Keratinocyte (primary cell): ENCODE data around the gene NOL12. TPM values are rescaled to one million over a fixed set of nuclear protein-coding genes. Genes with fewer than 3 reads are reported as not detected.
A peak's percentile ranks its signal among the peaks of the same experiment; 100 is the strongest.

ENCODE experiments used
- DNase-seq: peaks from one replicate; pipeline ENCODE4 v3.0.0-alpha.2; 2011; ENCODE audit warnings: low read depth, missing footprints, low spot score
- FAIRE-seq: peaks from 2 replicates; lab custom pipeline; 2011; peaks lifted over from hg19 to GRCh38; lab: Jason Lieb, UNC
- H2AFZ ChIP-seq: 2 replicates; pipeline ENCODE4 v1.6.0; 2012; ENCODE audit warnings: low read length, control low read depth, inconsistent platforms; ENCODE audit not compliant: control insufficient read depth
- H3K27ac ChIP-seq: 2 replicates; pipeline ENCODE4 v1.5.1; 2011; ENCODE audit warnings: low read length; ENCODE audit not compliant: control insufficient read depth, insufficient read depth
- H3K27me3 ChIP-seq: 3 replicates; pipeline ENCODE4 v1.6.0; 2011; ENCODE audit warnings: low read length; ENCODE audit not compliant: control insufficient read depth, insufficient read depth; ENCODE audit errors: extremely low read depth
- H3K36me3 ChIP-seq, 2 experiments: 2 replicates in 1 of 2; 3 replicates in 1 of 2; pipeline ENCODE4 v1.5.1; 2011; ENCODE audit warnings: low read length in 2 of 2, mild to moderate bottlenecking in 1 of 2; ENCODE audit not compliant: control insufficient read depth in 2 of 2, insufficient read depth in 2 of 2; ENCODE audit errors: extremely low read depth in 1 of 2
- H3K4me1 ChIP-seq: 3 replicates; pipeline ENCODE4 v1.5.1; 2011; ENCODE audit warnings: low read length; ENCODE audit not compliant: control insufficient read depth, insufficient read depth; ENCODE audit errors: extremely low read depth
- H3K4me2 ChIP-seq: 3 replicates; pipeline ENCODE4 v1.6.0; 2011; ENCODE audit warnings: low read depth, low read length; ENCODE audit not compliant: control insufficient read depth, insufficient read depth; ENCODE audit errors: extremely low read depth
- H3K4me3 ChIP-seq, 3 experiments: fragments of 200-600 bp in 1 of 3; sonication (generic) in 1 of 3; 2 replicates in 2 of 3; 3 replicates in 1 of 3; pipeline ENCODE4 v1.5.1; 2011 to 2016; ENCODE audit warnings: low read length in 3 of 3, mild to moderate bottlenecking in 3 of 3, control low read depth in 2 of 3, inconsistent platforms in 1 of 3, low read depth in 1 of 3, mixed read lengths in 1 of 3, mixed run types in 1 of 3, moderate library complexity in 1 of 3; ENCODE audit not compliant: control insufficient read depth in 2 of 3, insufficient read depth in 2 of 3; ENCODE audit errors: extremely low read depth in 1 of 3
- H3K79me2 ChIP-seq: 2 replicates; pipeline ENCODE4 v1.6.0; 2012; ENCODE audit warnings: low read length; ENCODE audit not compliant: control insufficient read depth, insufficient read depth
- H3K9ac ChIP-seq: 3 replicates; pipeline ENCODE4 v1.6.0; 2011; ENCODE audit warnings: low read length; ENCODE audit not compliant: control insufficient read depth, insufficient read depth; ENCODE audit errors: extremely low read depth
- H3K9me1 ChIP-seq: 3 replicates; pipeline ENCODE4 v1.6.0; 2011; ENCODE audit warnings: low read length; ENCODE audit not compliant: control insufficient read depth, insufficient read depth; ENCODE audit errors: extremely low read depth
- H3K9me3 ChIP-seq: 2 replicates; pipeline ENCODE4 v1.5.1; 2012; ENCODE audit warnings: low read depth, low read length; ENCODE audit not compliant: control insufficient read depth
- H4K20me1 ChIP-seq: 3 replicates; pipeline ENCODE4 v1.6.0; 2011; ENCODE audit warnings: low read length; ENCODE audit not compliant: control insufficient read depth, insufficient read depth; ENCODE audit errors: extremely low read depth
- CTCF ChIP-seq, 3 experiments: IDR thresholded peaks in 1 of 3; conservative IDR thresholded peaks in 1 of 3; optimal IDR thresholded peaks in 1 of 3; 2 replicates in 2 of 3; 3 replicates in 1 of 3; pipeline versions ENCODE3 to v1.5.1; 2011; ENCODE audit warnings: low read length in 3 of 3, mild to moderate bottlenecking in 3 of 3, moderate library complexity in 2 of 3, control low read depth in 1 of 3, inconsistent platforms in 1 of 3; ENCODE audit not compliant: insufficient read depth in 2 of 3; ENCODE audit errors: extremely low read depth in 1 of 3
- EZH2 ChIP-seq: IDR thresholded peaks from one replicate; pipeline ENCODE4 v1.6.1; 2012; ENCODE audit warnings: inconsistent platforms, mild to moderate bottlenecking, low read length, moderate library complexity
- dilution Hi-C: fragments of 300-500 bp; cut with MboI; formaldehyde crosslinking; loops from one replicate; pipeline ENCODE4 v1.7.0; 2020; ENCODE audit warnings: low sequenced_read_pairs; ENCODE audit not compliant: extremely low pct_ligation_motif_present
- polyA plus RNA-seq, 5 experiments: library from polyadenylated mRNA; depleted of rRNA in 3 of 5; stranded (reverse) in 3 of 5; stranded (forward) in 1 of 5; unstranded in 1 of 5; fragments of >200 nt; gene quantifications; 1 replicate in 1 of 5; 2 replicates in 3 of 5; 3 replicates in 1 of 5; pipeline versions ENCODE4 v1.2.1 to v1.2.3, GENCODE V29; 2011 to 2012; ENCODE audit warnings: missing spikeins in 2 of 5, low read depth in 1 of 5, low replicate concordance in 1 of 5

NOL12 gene
- polyA plus RNA-seq, 1 donor (not counting 4 experiments of a cell fraction or from before 2014, with no cell fraction given), result 23.8 TPM

- H3K4me3 ChIP-seq, result peak within 1 kb of the TSS; percentile 60 to 78 (median 65)
- DNase-seq, result peak; percentile 98
- peak within 1 kb of the TSS; percentile 98 for H3K4me2 ChIP-seq
- dilution Hi-C loops, result no loop called here
- H3K9ac ChIP-seq, result peak within 1 kb of the TSS; percentile 57
- no peaks in the 10 kb centered on the region for H3K27me3 ChIP-seq
- peaks cover 0 to 7% of the 10 kb centered on the region in 2 experiments for H3K36me3 ChIP-seq
- H2AFZ ChIP-seq, result peak within 1 kb of the TSS; percentile 90
- no peaks in the 10 kb centered on the region for H3K9me3 ChIP-seq
- H3K9me1 ChIP-seq, result no peaks in the 10 kb centered on the region
- H4K20me1 ChIP-seq, result peaks cover 6% of the 10 kb centered on the region
- H3K27ac ChIP-seq, result peak within 1 kb of the TSS; percentile 60
- peaks cover 21% of the 10 kb centered on the region for H3K79me2 ChIP-seq
- peak; percentile 88 for FAIRE-seq
- peaks cover 20% of the 10 kb centered on the region for H3K4me1 ChIP-seq
- TF ChIP-seq CTCF (optimal IDR thresholded peaks at IDR 0.05 in 1 of 3, IDR thresholded peaks at IDR 0.05 in 1 of 3, conservative IDR thresholded peaks at IDR 0.05 in 1 of 3; ENCODE audit: extremely low read depth in 1 of 3, insufficient read depth in 2 of 3, low read length in 3 of 3) (no peak), EZH2 (no peak)
Observed at GRCh38 chr22:37658133-37659065, 27.7 kb upstream of the NOL12 start, which contains the start of gene PDXP. Gene PDXP, plus strand, starts transcription at chr22:37658723. Its CDS starts 60 bp downstream, at chr22:37658783.

- no peaks in the 10 kb centered on the region for H3K9me3 ChIP-seq
- peaks cover 23% of the 10 kb centered on the region for H3K79me2 ChIP-seq
- H4K20me1 ChIP-seq, result peaks cover 6% of the 10 kb centered on the region
- peak overlapping the region; percentile 98 for H3K4me2 ChIP-seq
- H3K36me3 ChIP-seq, result peaks cover 0 to 2% of the 10 kb centered on the region in 2 experiments
- DNase-seq (no peak), FAIRE-seq (no peak)
- peak overlapping the region; percentile 60 to 78 (median 65) for H3K4me3 ChIP-seq
- TF ChIP-seq CTCF (optimal IDR thresholded peaks at IDR 0.05 in 1 of 3, IDR thresholded peaks at IDR 0.05 in 1 of 3, conservative IDR thresholded peaks at IDR 0.05 in 1 of 3; ENCODE audit: extremely low read depth in 1 of 3, insufficient read depth in 2 of 3, low read length in 3 of 3), result no peak
- TF ChIP-seq EZH2, result no peak
- H3K9me1 ChIP-seq, result no peaks in the 10 kb centered on the region
- dilution Hi-C loops, result no loop called here
- no peaks in the 10 kb centered on the region for H3K27me3 ChIP-seq
- peak overlapping the region; percentile 50 for H3K9ac ChIP-seq
- H3K27ac ChIP-seq, result no peak overlapping the region
- peak overlapping the region; percentile 37 for H2AFZ ChIP-seq
- H3K4me1 ChIP-seq, result peaks cover 20% of the 10 kb centered on the region
Observed at GRCh38 chr22:37659066-37659896, 26.9 kb upstream of the NOL12 start.
